ENCODE data around the gene CNPY2. TPM values are rescaled to one million over a fixed set of nuclear protein-coding genes. Genes with fewer than 3 reads are reported as not detected.
A peak's percentile ranks its signal among the peaks of the same experiment; 100 is the strongest.

Gene CNPY2
- polyA plus RNA-seq, 2 of the 4 experiments (the other 2 are of a cell fraction): 158 to 218 TPM

DNA sequence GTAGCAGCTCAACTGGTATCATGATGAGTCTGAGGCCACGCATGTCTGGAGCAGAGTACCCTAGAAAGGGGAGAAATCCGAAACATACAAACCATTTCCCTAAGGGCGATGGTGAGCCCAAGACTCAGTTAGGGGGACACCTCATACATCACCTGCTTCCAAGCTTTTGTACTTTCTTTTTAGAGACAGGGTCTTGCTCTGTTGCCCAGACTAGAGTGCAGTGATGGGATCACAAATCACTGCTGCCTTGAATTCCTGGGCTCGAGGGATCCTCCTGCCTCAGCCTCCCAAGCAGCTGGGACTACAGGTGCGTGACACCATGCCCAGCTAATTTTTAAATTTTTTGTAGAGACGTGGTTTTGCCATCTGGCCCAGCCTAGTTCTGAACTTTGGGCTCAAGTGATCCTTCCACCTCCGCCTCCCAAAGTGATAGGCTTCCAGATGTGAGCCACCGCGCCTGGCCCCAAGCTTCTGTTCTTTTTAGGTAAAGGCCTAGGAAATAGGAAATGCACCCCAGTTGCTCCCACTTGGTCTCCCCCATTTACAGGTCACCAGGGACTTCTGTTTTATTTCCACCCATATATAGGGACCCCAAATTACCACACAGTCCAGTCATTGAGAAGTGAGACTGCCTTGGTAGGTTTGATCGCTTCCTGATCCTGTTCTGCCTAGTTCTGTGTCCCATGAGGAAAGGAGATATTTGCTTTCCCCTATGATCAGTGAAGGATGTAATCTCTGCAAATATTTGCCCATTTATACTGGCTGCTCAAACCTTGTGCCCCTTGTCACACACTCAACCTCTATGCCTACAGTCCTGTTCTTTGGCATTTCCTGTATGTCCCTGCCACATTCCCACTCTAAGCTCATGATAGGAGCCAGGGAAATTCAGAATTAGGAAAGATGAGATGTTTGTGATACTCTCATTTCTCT is 46.6 kb upstream of the CNPY2 start, which contains the start of gene APOF:
APOF (minus strand) TSS at position 728 of the 930 bp plus-strand sequence; CDS start at position 616, 112 bp downstream.
- H3K27ac ChIP-seq: no peak within 1 kb of the TSS
- no peak for TF ChIP-seq FOSB (CRISPR knock-in tag; IDR thresholded peaks at IDR 0.05)
- TF ChIP-seq NPAS2 (CRISPR knock-in tag; IDR thresholded peaks at IDR 0.05; ENCODE audit: borderline replicate concordance): no peak
- TF ChIP-seq, protein P1, sequence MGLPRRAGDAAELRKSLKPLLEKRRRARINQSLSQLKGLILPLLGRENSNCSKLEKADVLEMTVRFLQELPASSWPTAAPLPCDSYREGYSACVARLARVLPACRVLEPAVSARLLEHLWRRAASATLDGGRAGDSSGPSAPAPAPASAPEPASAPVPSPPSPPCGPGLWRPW (IDR thresholded peaks at IDR 0.05): no peak
- no peak for TF ChIP-seq CEBPB (IDR thresholded peaks at IDR 0.05)
- no peak for TF ChIP-seq CHD2 (IDR thresholded peaks at IDR 0.05; ENCODE audit: low read length, partially characterized antibody)
- TF ChIP-seq KDM1A (IDR thresholded peaks at IDR 0.05; ENCODE audit: low read depth): no peak
- no peak for TF ChIP-seq RAD21 (conservative IDR thresholded peaks at IDR 0.05 in 1 of 2, IDR thresholded peaks at IDR 0.05 in 1 of 2)
- no peak for TF ChIP-seq HOXA7 (CRISPR knock-in tag; IDR thresholded peaks at IDR 0.05)
- no peak for TF ChIP-seq JUNB (IDR thresholded peaks at IDR 0.05)
- TF ChIP-seq, protein P2, sequence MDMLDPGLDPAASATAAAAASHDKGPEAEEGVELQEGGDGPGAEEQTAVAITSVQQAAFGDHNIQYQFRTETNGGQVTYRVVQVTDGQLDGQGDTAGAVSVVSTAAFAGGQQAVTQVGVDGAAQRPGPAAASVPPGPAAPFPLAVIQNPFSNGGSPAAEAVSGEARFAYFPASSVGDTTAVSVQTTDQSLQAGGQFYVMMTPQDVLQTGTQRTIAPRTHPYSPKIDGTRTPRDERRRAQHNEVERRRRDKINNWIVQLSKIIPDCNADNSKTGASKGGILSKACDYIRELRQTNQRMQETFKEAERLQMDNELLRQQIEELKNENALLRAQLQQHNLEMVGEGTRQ (IDR thresholded peaks at IDR 0.05): no peak
- TF ChIP-seq RARB (CRISPR knock-in tag; IDR thresholded peaks at IDR 0.05): no peak
- TF ChIP-seq RFX5 (IDR thresholded peaks at IDR 0.05): no peak
- no peak for DNase-seq (ENCODE audit: low read depth in 1 of 2, low spot score in 1 of 2)
- ATAC-seq: no peak
- ChIA-PET CTCF (interaction anchor here (0.8 to 1.3 kb wide), 3 partner anchors 10 to 173 kb away, joined by 3 to 4 read pairs (median 3); partner anchors contain the start of gene SMARCC2), POLR2A (interaction anchor here (1.5 kb wide), 1 partner anchor 46 kb away, joined by 3 read pairs; the partner anchor contains the start of gene CNPY2)
- H3K4me3 ChIP-seq: no peak within 1 kb of the TSS
- WGBS (ENCODE audit: missing lambda C conversion rate): 76% methylated on average over 10 of the region's 10 CpGs
- H3K4me1 ChIP-seq: peaks cover 8% of the 10 kb centered on the region
- no peaks in the 10 kb centered on the region for H3K9me3 ChIP-seq
- FAIRE-seq: no peak
- H3K4me2 ChIP-seq: no peak within 1 kb of the TSS

DNA sequence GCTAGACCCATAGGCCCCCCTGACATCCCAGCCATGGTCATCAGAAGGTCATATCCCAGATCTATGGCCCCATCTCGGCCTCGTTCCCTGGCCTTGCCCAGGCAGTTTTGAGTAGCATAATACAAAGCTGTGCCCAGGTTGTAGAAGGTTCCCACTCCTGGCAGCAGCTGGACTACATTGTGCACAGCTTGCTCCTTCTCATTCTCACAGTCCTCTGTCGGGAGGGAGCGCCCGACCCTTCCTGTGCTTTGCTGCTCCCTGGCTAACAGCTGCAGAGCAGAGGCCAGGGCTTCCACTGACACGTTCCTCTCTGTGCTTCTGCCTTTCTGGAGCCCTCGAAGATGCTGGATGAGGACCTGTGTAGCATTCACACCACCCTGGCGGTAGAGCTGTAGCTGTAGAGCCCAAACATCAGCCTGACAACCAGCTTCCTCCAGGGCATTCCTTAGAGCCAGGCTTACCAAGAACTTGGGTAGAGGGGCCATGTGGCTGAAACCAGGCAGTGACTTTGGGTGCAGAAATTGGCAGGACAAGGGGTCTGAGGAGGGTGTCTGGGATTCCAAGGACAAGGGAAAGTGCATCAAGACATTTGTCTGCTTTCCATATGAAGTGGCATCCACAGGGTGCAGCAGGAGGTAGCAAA is 45.8 kb upstream of the CNPY2 start:
- Histone ChIP-seq H3K9me3 (no peaks in the 10 kb centered on the region), H3K27ac (no peak overlapping the region; a peak in 1 of 6 replicates), H3K4me1 (peaks cover 8% of the 10 kb centered on the region), H3K4me3 (no peak overlapping the region), H3K4me2 (peak overlapping the region; percentile 76; the same call in 2 of the 3 replicates)
- ChIA-PET POLR2A (interaction anchor here (1.5 to 2.3 kb wide), 3 partner anchors 8 to 46 kb away, joined by 3 to 21 read pairs (median 13); partner anchors contain the start of genes CNPY2 and PAN2), CTCF (interaction anchor here (0.5 to 2.3 kb wide), 6 partner anchors 9 to 211 kb away, joined by 3 to 8 read pairs (median 3); partner anchors contain the start of gene SMARCC2)
- 89% methylated on average over 8 of the region's 8 CpGs for WGBS (ENCODE audit: missing lambda C conversion rate)
- TF ChIP-seq PHF8 (IDR thresholded peaks at IDR 0.05; ENCODE audit: borderline replicate concordance, low read depth) (no peak), NFE2L2 (conservative IDR thresholded peaks at IDR 0.05; ENCODE audit: low read length) (no peak), MAZ (IDR thresholded peaks at IDR 0.05; ENCODE audit: borderline replicate concordance, low read depth, low read length) (no peak), ZSCAN20 (CRISPR knock-in tag; IDR thresholded peaks at IDR 0.05) (no peak), HOXA7 (CRISPR knock-in tag; IDR thresholded peaks at IDR 0.05) (no peak), SREBF2 (IDR thresholded peaks at IDR 0.05) (no peak), RAD21 (conservative IDR thresholded peaks at IDR 0.05 in 1 of 2, IDR thresholded peaks at IDR 0.05 in 1 of 2) (no peak), BHLHE40 (IDR thresholded peaks at IDR 0.05; ENCODE audit: low read depth, low read length) (no peak), RCOR1 (IDR thresholded peaks at IDR 0.05; ENCODE audit: low read depth, low read length) (no peak), FOXS1 (CRISPR knock-in tag; IDR thresholded peaks at IDR 0.05) (no peak)
- TF ChIP-seq, protein P3, sequence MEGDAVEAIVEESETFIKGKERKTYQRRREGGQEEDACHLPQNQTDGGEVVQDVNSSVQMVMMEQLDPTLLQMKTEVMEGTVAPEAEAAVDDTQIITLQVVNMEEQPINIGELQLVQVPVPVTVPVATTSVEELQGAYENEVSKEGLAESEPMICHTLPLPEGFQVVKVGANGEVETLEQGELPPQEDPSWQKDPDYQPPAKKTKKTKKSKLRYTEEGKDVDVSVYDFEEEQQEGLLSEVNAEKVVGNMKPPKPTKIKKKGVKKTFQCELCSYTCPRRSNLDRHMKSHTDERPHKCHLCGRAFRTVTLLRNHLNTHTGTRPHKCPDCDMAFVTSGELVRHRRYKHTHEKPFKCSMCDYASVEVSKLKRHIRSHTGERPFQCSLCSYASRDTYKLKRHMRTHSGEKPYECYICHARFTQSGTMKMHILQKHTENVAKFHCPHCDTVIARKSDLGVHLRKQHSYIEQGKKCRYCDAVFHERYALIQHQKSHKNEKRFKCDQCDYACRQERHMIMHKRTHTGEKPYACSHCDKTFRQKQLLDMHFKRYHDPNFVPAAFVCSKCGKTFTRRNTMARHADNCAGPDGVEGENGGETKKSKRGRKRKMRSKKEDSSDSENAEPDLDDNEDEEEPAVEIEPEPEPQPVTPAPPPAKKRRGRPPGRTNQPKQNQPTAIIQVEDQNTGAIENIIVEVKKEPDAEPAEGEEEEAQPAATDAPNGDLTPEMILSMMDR (IDR thresholded peaks at IDR 0.05): no peak
- DNase-seq (ENCODE audit: low read depth in 1 of 2, low spot score in 1 of 2) (no peak), FAIRE-seq (no peak), ATAC-seq (no peak)

All from A549 (cell line).